Activated CD4-positive, alpha-beta T cell treated with anti-CD3 and anti-CD28 coated beads for 24 hours (primary cell): ENCODE results near the gene TRAM2.
A peak's percentile ranks its signal among the peaks of the same experiment; 100 is the strongest.

Experiments used
- DNase-seq, 2 donors: peaks; one replicate each; pipeline ENCODE4 v3.0.0-alpha.2; 2020; ENCODE audit warnings: low read depth in 2 of 2

Gene TRAM2

GRCh38 chr6:52531834-52532233 lies 45.0 kb downstream of the TRAM2 start:
- no peak for DNase-seq

- DNase-seq, result no peak
These were observed 45.5 kb downstream of the TRAM2 start for GRCh38 chr6:52531396-52531795.

GRCh38 chr6:52530351-52530750 lies 46.5 kb downstream of the TRAM2 start:
- DNase-seq, result no peak

- no peak for DNase-seq
These were observed 47.5 kb downstream of the TRAM2 start for GRCh38 chr6:52529311-52529710.

- DNase-seq, result no peak
These were observed 49.4 kb downstream of the TRAM2 start for GRCh38 chr6:52527436-52527835.

GRCh38 chr6:52526634-52527033 lies 50.2 kb downstream of the TRAM2 start:
- DNase-seq, result no peak

GRCh38 chr6:52524918-52525317 lies 51.9 kb downstream of the TRAM2 start:
- no peak for DNase-seq

- no peak for DNase-seq
These were observed 53.3 kb downstream of the TRAM2 start for GRCh38 chr6:52523378-52524142.

- no peak for DNase-seq
These were observed 54.2 kb downstream of the TRAM2 start for GRCh38 chr6:52522655-52523054.

GRCh38 chr6:52522151-52522626 lies 54.7 kb downstream of the TRAM2 start:
- no peak for DNase-seq

- DNase-seq, result no peak
These were observed 57.2 kb downstream of the TRAM2 start for GRCh38 chr6:52519618-52520017.

GRCh38 chr6:52518279-52518945 lies 58.4 kb downstream of the TRAM2 start:
- no peak for DNase-seq

- peak; percentile 13 to 31 for DNase-seq
These were observed 59.2 kb downstream of the TRAM2 start for GRCh38 chr6:52517502-52518278.

GRCh38 chr6:52516943-52517342 lies 59.9 kb downstream of the TRAM2 start:
- DNase-seq, result no peak

GRCh38 chr6:52516269-52516668 lies 60.6 kb downstream of the TRAM2 start:
- DNase-seq, result no peak

- DNase-seq, result no peak
These were observed 61.5 kb downstream of the TRAM2 start for GRCh38 chr6:52515219-52515960.

GRCh38 chr6:52514514-52514913 lies 62.3 kb downstream of the TRAM2 start:
- DNase-seq, result no peak

- no peak for DNase-seq
These were observed 63.0 kb downstream of the TRAM2 start for GRCh38 chr6:52513896-52514295.

- DNase-seq, result no peak
These were observed 63.4 kb downstream of the TRAM2 start for GRCh38 chr6:52513464-52513863.

- no peak for DNase-seq
These were observed 64.7 kb downstream of the TRAM2 start for GRCh38 chr6:52512199-52512598.

- DNase-seq, result no peak
These were observed 65.2 kb downstream of the TRAM2 start for GRCh38 chr6:52511572-52512151.
